GM23338 (cell line): ENCODE data around the gene HBQ1. TPM values are rescaled to one million over a fixed set of nuclear protein-coding genes. Genes with fewer than 3 reads are reported as not detected.
A peak's percentile ranks its signal among the peaks of the same experiment; 100 is the strongest.

ENCODE experiments used
- ATAC-seq: fragments of 200-7000 bp; cut with Tn5 transposase; 3 replicates; pipeline ENCODE4 v1.9.1; 2020
- DNase-seq: peaks from one replicate; pipeline ENCODE4 v3.0.0-alpha.2; 2015; ENCODE audit warnings: low spot score
- H2AFZ ChIP-seq: fragments of 200-600 bp; sonication (generic); 2 replicates; pipeline ENCODE4 v1.8.0; 2016; ENCODE audit warnings: antibody characterized with exemption, mild to moderate bottlenecking, moderate library complexity
- H3F3A ChIP-seq: fragments of 200-600 bp; sonication (generic); replicated peaks from 2 replicates; pipeline ENCODE4 v1.8.0; 2017; ENCODE audit warnings: antibody characterized with exemption, mixed run types, low read depth
- H3K27ac ChIP-seq: fragments of 200-600 bp; sonication (generic); 2 replicates; pipeline ENCODE4 v1.6.1; 2016; ENCODE audit warnings: low read depth
- H3K27me3 ChIP-seq: fragments of 200-600 bp; sonication (generic); 2 replicates; pipeline ENCODE4 v1.8.0; 2016; ENCODE audit warnings: mild to moderate bottlenecking, mixed run types, moderate library complexity; ENCODE audit not compliant: insufficient read depth
- H3K36me3 ChIP-seq: fragments of 200-600 bp; sonication (generic); 2 replicates; pipeline ENCODE4 v1.8.0; 2016; ENCODE audit warnings: mild to moderate bottlenecking; ENCODE audit not compliant: insufficient read depth
- H3K4me1 ChIP-seq: fragments of 200-600 bp; sonication (generic); 2 replicates; pipeline ENCODE4 v1.8.0; 2016; ENCODE audit warnings: mild to moderate bottlenecking, moderate library complexity; ENCODE audit not compliant: insufficient read depth
- H3K4me2 ChIP-seq: fragments of 200-600 bp; sonication (generic); 2 replicates; pipeline ENCODE4 v1.7.1; 2017; ENCODE audit warnings: mixed run types
- H3K4me3 ChIP-seq: fragments of 200-600 bp; sonication (generic); 2 replicates; pipeline ENCODE4 v1.6.1; 2016; ENCODE audit warnings: mixed run types
- H3K79me2 ChIP-seq: fragments of 200-600 bp; sonication (generic); replicated peaks from 2 replicates; pipeline ENCODE4 v1.8.0; 2017; ENCODE audit warnings: mild to moderate bottlenecking; ENCODE audit not compliant: insufficient read depth
- H3K9me2 ChIP-seq: fragments of 200-600 bp; sonication (generic); 2 replicates; pipeline ENCODE4 v1.8.0; 2017; ENCODE audit not compliant: insufficient read depth
- H4K20me1 ChIP-seq: fragments of 200-600 bp; sonication (generic); replicated peaks from 2 replicates; pipeline ENCODE4 v1.8.0; 2017; ENCODE audit warnings: mild to moderate bottlenecking; ENCODE audit not compliant: insufficient read depth
- H3K27ac Mint-ChIP-seq: 2 replicates; pipeline ENCODE4 v1.8.0; 2020; ENCODE audit warnings: inconsistent platforms, mild to moderate bottlenecking, moderate library complexity, mixed read lengths
- H3K27me3 Mint-ChIP-seq: 3 replicates; pipeline ENCODE4 v1.8.0; 2022; ENCODE audit warnings: low read depth, mild to moderate bottlenecking, moderate library complexity, mixed read lengths, inconsistent platforms; ENCODE audit not compliant: insufficient read depth, poor library complexity
- H3K36me3 Mint-ChIP-seq: 3 replicates; pipeline ENCODE4 v1.8.0; 2021; ENCODE audit warnings: low read depth, mild to moderate bottlenecking, inconsistent platforms, moderate library complexity, mixed read lengths
- H3K4me1 Mint-ChIP-seq: 3 replicates; pipeline ENCODE4 v1.8.0; 2020; ENCODE audit warnings: mild to moderate bottlenecking, inconsistent platforms, mixed read lengths
- H3K4me3 Mint-ChIP-seq: 3 replicates; pipeline ENCODE4 v1.8.0; 2021; ENCODE audit warnings: moderate library complexity, mild to moderate bottlenecking, inconsistent platforms, mixed read lengths
- H3K9me3 Mint-ChIP-seq: 3 replicates; pipeline ENCODE4 v1.8.0; 2020; ENCODE audit warnings: moderate library complexity, mild to moderate bottlenecking, inconsistent platforms, mixed read lengths
- CREB1 ChIP-seq: fragments of 250-450 bp; sonication (Bioruptor Pico); IDR thresholded peaks from 2 replicates; pipeline ENCODE4 v1.5.0; 2020; ENCODE audit warnings: low read depth, mild to moderate bottlenecking, moderate library complexity
- EZH2 ChIP-seq: fragments of 200-600 bp; sonication (generic); IDR thresholded peaks from one replicate; pipeline ENCODE4 v1.8.0; 2017; ENCODE audit warnings: antibody characterized with exemption, mild to moderate bottlenecking, low read depth; ENCODE audit not compliant: unreplicated experiment
- EZH2phosphoT487 ChIP-seq: fragments of 200-600 bp; sonication (generic); IDR thresholded peaks from one replicate; pipeline ENCODE4 v1.8.1; 2018; ENCODE audit warnings: antibody characterized with exemption; ENCODE audit not compliant: unreplicated experiment
- NANOG ChIP-seq: IDR thresholded peaks from 2 replicates; pipeline ENCODE4 v1.6.1; 2016; ENCODE audit warnings: antibody characterized with exemption, borderline replicate concordance
- POLR2AphosphoS5 ChIP-seq: IDR thresholded peaks from 2 replicates; pipeline ENCODE4 v1.6.1; 2016; ENCODE audit warnings: antibody characterized with exemption, low read depth
- ZNF114 ChIP-seq: fragments of 250-450 bp; sonication (Bioruptor Pico); IDR thresholded peaks from 2 replicates; pipeline ENCODE4 v1.5.0; 2020; ENCODE audit warnings: mild to moderate bottlenecking, moderate library complexity
- ZNF462 ChIP-seq: fragments of 250-450 bp; sonication (Bioruptor Pico); IDR thresholded peaks from 2 replicates; pipeline ENCODE4 v1.5.0; 2020; ENCODE audit warnings: mild to moderate bottlenecking, moderate library complexity
- polyA plus RNA-seq: library from polyadenylated mRNA; unstranded; fragments of >200 nt; fragmentation: Nextera tagmentation; extraction: Ambion mirVana; gene quantifications from 2 replicates; pipeline ENCODE4 v1.2.1, GENCODE V29; 2016
- total RNA-seq: library from RNA; depleted of rRNA; stranded (reverse); fragments of >200 nt; shearing (Covaris generic); gene quantifications from 2 replicates; pipeline ENCODE4 v1.2.3, GENCODE V29; 2014
- TF ChIP-seq, protein P1 (sequence below): IDR thresholded peaks from one replicate; pipeline ENCODE4 v1.6.1; 2018; ENCODE audit warnings: antibody characterized with exemption; ENCODE audit not compliant: unreplicated experiment
- TF ChIP-seq, protein P2 (sequence below): IDR thresholded peaks from 2 replicates; pipeline ENCODE4 v1.6.1; 2016; ENCODE audit warnings: antibody characterized with exemption
- TF ChIP-seq, protein P3 (sequence below), 2 experiments: fragments of 200-600 bp in 1 of 2; sonication (generic) in 1 of 2; conservative IDR thresholded peaks; 2 replicates each; pipeline versions ENCODE4 v1.5.1 to v1.6.1; 2016 to 2017; ENCODE audit warnings: antibody characterized with exemption in 2 of 2, low read depth in 2 of 2, mild to moderate bottlenecking in 2 of 2, moderate library complexity in 1 of 2

Gene HBQ1
- total and polyA plus RNA-seq, 2 experiments from 2014 or later = 6.6 to 8.5 TPM

GRCh38 chr16:168424-168823, 11.8 kb upstream of the HBQ1 start:
- Histone ChIP-seq H4K20me1 (no peaks in the 10 kb centered on the region), H3K79me2 (no peaks in the 10 kb centered on the region), H3K27ac (no peak overlapping the region), H3K4me2 (no peak overlapping the region), H3K27me3 (peaks cover 74% of the 10 kb centered on the region), H3K36me3 (no peaks in the 10 kb centered on the region), H2AFZ (no peak overlapping the region), H3K9me2 (no peaks in the 10 kb centered on the region), H3K4me1 (peaks cover 43% of the 10 kb centered on the region), H3F3A (peaks cover 9% of the 10 kb centered on the region), H3K4me3 (no peak overlapping the region)
- TF ChIP-seq EZH2phosphoT487 = no peak
- no peak for TF ChIP-seq NANOG
- no peak for TF ChIP-seq EZH2
- TF ChIP-seq ZNF114 (CRISPR knock-in tag) = no peak
- TF ChIP-seq, protein P1, sequence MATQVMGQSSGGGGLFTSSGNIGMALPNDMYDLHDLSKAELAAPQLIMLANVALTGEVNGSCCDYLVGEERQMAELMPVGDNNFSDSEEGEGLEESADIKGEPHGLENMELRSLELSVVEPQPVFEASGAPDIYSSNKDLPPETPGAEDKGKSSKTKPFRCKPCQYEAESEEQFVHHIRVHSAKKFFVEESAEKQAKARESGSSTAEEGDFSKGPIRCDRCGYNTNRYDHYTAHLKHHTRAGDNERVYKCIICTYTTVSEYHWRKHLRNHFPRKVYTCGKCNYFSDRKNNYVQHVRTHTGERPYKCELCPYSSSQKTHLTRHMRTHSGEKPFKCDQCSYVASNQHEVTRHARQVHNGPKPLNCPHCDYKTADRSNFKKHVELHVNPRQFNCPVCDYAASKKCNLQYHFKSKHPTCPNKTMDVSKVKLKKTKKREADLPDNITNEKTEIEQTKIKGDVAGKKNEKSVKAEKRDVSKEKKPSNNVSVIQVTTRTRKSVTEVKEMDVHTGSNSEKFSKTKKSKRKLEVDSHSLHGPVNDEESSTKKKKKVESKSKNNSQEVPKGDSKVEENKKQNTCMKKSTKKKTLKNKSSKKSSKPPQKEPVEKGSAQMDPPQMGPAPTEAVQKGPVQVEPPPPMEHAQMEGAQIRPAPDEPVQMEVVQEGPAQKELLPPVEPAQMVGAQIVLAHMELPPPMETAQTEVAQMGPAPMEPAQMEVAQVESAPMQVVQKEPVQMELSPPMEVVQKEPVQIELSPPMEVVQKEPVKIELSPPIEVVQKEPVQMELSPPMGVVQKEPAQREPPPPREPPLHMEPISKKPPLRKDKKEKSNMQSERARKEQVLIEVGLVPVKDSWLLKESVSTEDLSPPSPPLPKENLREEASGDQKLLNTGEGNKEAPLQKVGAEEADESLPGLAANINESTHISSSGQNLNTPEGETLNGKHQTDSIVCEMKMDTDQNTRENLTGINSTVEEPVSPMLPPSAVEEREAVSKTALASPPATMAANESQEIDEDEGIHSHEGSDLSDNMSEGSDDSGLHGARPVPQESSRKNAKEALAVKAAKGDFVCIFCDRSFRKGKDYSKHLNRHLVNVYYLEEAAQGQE = no peak
- TF ChIP-seq CREB1 = no peak
- TF ChIP-seq, protein P2, sequence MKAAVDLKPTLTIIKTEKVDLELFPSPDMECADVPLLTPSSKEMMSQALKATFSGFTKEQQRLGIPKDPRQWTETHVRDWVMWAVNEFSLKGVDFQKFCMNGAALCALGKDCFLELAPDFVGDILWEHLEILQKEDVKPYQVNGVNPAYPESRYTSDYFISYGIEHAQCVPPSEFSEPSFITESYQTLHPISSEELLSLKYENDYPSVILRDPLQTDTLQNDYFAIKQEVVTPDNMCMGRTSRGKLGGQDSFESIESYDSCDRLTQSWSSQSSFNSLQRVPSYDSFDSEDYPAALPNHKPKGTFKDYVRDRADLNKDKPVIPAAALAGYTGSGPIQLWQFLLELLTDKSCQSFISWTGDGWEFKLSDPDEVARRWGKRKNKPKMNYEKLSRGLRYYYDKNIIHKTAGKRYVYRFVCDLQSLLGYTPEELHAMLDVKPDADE = no peak
- H3K4me1 Mint-ChIP-seq = peaks cover 37% of the 10 kb centered on the region
- no peak overlapping the region for H3K27ac Mint-ChIP-seq
- no peaks in the 10 kb centered on the region for H3K36me3 Mint-ChIP-seq
- H3K27me3 Mint-ChIP-seq = peaks cover 73% of the 10 kb centered on the region
- DNase-seq (no peak), ATAC-seq (no peak)
- H3K4me3 Mint-ChIP-seq = no peak overlapping the region
- H3K9me3 Mint-ChIP-seq = no peaks in the 10 kb centered on the region

DNA sequence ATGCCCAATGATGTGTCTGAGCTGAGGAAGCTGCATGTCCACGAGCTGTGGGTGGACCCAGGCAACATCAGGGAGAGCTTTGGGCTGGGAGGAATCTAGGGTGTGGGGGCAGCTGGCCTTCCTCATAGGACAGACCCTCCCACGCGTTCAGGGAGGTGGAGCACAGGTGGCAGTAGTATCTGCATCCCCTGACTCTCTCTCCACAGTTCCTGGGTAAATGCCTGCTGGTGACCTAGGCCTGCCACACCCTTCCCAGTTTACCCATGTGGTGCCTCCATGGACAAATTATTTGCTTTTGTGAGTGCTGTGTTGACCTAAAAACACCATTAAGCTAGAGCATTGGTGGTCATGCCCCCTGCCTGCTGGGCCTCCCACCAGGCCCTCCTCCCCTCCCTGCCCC, 11.2 kb upstream of the HBQ1 start:
- Mint-ChIP-seq H3K27me3 (peaks cover 77% of the 10 kb centered on the region), H3K9me3 (no peaks in the 10 kb centered on the region), H3K4me1 (peaks cover 39% of the 10 kb centered on the region), H3K27ac (no peak overlapping the region), H3K36me3 (no peaks in the 10 kb centered on the region), H3K4me3 (no peak overlapping the region)
- H3K79me2 ChIP-seq = no peaks in the 10 kb centered on the region
- H3K27ac ChIP-seq = no peak overlapping the region
- H3K9me2 ChIP-seq = no peaks in the 10 kb centered on the region
- ATAC-seq (no peak), DNase-seq (no peak)
- H3K36me3 ChIP-seq = no peaks in the 10 kb centered on the region
- H2AFZ ChIP-seq = no peak overlapping the region
- H3K4me2 ChIP-seq = peak overlapping the region; percentile 43; the same call in 1 of the 2 replicates
- H3K4me1 ChIP-seq = peaks cover 45% of the 10 kb centered on the region
- H3F3A ChIP-seq = peaks cover 9% of the 10 kb centered on the region
- H4K20me1 ChIP-seq = no peaks in the 10 kb centered on the region
- H3K4me3 ChIP-seq = no peak overlapping the region
- H3K27me3 ChIP-seq = peaks cover 80% of the 10 kb centered on the region
- TF ChIP-seq, protein P3, sequence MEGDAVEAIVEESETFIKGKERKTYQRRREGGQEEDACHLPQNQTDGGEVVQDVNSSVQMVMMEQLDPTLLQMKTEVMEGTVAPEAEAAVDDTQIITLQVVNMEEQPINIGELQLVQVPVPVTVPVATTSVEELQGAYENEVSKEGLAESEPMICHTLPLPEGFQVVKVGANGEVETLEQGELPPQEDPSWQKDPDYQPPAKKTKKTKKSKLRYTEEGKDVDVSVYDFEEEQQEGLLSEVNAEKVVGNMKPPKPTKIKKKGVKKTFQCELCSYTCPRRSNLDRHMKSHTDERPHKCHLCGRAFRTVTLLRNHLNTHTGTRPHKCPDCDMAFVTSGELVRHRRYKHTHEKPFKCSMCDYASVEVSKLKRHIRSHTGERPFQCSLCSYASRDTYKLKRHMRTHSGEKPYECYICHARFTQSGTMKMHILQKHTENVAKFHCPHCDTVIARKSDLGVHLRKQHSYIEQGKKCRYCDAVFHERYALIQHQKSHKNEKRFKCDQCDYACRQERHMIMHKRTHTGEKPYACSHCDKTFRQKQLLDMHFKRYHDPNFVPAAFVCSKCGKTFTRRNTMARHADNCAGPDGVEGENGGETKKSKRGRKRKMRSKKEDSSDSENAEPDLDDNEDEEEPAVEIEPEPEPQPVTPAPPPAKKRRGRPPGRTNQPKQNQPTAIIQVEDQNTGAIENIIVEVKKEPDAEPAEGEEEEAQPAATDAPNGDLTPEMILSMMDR (conservative IDR thresholded peaks at IDR 0.05; ENCODE audit: low read depth in 2 of 2) = no peak
- TF ChIP-seq ZNF462 (CRISPR knock-in tag) (no peak), EZH2phosphoT487 (no peak), POLR2AphosphoS5 (no peak), NANOG (no peak)
